Measurements from ENCODE around the gene BCAM.

BCAM gene

DNA sequence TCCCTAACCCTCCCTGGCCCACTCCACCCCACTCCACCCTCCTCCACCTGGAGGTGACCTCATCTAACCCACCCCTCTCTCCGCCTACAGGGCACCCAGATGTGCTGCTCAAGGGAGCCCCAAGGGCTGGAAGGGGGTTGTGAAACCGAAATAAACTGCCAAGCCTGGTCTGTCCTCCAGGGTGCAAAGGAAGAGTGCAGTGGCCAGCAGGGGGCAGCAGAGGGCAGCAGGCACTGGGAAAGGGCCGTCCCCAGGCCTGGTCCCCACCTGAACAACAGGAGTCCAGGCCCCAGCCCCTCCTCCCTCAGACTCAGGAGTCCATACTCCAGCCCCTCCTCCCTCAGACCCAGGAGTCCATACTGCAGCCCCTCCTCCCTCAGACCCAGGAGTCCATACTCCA is 8.4 kb upstream of the BCAM start:
- TF ChIP-seq, protein P1, sequence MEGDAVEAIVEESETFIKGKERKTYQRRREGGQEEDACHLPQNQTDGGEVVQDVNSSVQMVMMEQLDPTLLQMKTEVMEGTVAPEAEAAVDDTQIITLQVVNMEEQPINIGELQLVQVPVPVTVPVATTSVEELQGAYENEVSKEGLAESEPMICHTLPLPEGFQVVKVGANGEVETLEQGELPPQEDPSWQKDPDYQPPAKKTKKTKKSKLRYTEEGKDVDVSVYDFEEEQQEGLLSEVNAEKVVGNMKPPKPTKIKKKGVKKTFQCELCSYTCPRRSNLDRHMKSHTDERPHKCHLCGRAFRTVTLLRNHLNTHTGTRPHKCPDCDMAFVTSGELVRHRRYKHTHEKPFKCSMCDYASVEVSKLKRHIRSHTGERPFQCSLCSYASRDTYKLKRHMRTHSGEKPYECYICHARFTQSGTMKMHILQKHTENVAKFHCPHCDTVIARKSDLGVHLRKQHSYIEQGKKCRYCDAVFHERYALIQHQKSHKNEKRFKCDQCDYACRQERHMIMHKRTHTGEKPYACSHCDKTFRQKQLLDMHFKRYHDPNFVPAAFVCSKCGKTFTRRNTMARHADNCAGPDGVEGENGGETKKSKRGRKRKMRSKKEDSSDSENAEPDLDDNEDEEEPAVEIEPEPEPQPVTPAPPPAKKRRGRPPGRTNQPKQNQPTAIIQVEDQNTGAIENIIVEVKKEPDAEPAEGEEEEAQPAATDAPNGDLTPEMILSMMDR (conservative IDR thresholded peaks at IDR 0.05; ENCODE audit: low read depth), result peak; percentile 74
- CTCF ChIA-PET, result no interaction called here
- peak; percentile 79 for DNase-seq (ENCODE audit: low spot score)
- POLR2A ChIA-PET (ENCODE audit: low non-redundant PET), result no interaction called here
- H3K27ac ChIP-seq, result peak overlapping the region; percentile 60

DNA sequence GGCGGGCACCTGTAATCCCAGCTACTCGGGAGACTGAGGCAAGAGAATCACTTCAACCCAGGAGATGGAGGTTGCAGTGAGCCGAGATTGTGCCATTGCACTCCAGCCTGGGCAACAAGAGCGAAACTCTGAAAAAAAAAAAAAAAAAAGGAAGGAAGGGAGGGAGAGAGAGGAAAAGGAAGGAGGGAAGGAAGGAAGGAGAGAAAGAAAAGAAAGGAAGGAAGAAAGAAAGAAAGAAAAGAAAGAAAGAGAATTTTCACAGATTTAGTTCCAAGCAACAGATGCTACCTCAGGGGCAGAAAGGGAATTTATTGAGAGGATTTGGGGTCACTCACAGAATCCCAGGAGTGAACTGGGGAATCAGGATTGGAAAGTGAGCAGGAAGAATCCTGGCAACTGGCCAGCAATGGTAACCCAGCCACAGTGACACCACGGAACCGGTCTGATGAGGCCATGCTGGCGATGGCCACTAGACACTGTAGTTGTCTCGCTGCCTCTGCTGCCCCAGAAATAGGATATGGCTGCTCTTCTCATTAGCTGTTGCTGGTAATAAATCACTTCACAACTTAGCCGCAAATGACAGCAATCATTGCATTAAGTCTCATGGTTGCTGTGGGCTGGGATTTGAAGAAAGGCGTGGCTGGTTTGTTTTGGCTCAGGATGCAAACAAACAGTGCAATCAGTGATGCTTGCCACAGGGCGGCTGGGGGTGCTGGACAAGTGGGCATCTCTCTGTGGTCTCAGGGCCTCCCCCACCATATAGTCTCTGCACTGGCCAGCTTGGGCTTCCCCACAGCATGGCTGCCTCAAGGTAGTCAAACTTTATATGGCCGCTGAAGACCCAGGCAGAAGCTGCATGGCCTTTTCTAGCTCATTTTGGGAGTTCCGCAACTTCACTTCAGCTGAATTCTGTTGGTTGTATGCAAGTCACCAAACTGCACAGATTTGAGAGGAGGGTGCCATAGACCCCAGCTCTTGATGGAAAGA is 5.2 kb upstream of the BCAM start:
- TF ChIP-seq, protein P1 (conservative IDR thresholded peaks at IDR 0.05; ENCODE audit: low read depth), result no peak
- ChIA-PET CTCF (interaction anchor here (0.5 to 1.9 kb wide), 5 partner anchors 20 to 1057 kb away, joined by 3 to 7 read pairs (median 3); no protein-coding TSS in a partner anchor), POLR2A (ENCODE audit: low non-redundant PET) (no interaction called here)
- peak; percentile 23 for DNase-seq (ENCODE audit: low spot score)
- no peak overlapping the region for H3K27ac ChIP-seq

DNA sequence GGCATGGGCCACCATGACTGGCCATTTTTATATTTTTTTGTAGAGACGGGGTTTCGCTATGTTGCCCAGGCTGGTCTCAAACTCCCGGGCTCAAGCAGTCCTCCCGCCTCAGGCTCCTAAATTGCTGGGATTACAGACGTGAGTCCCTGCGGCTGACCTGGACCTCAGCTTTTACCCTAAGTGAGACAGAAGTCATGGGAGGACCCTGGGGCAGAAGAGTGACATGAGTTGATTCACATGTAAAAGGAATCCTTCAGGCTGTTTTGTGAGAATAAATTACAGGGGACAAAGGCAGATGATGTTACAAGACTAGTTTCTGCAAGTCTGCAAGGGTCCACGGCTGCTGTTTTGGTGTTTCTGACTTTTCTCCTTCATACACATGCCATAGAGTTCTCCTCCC is 2.6 kb upstream of the BCAM start:
- TF ChIP-seq, protein P1 (conservative IDR thresholded peaks at IDR 0.05; ENCODE audit: low read depth), result no peak
- H3K27ac ChIP-seq, result peak overlapping the region; percentile 95
- CTCF ChIA-PET, result interaction anchor here (0.6 to 1.4 kb wide), 3 partner anchors 17 to 38 kb away, joined by 3 to 6 read pairs (median 3); no protein-coding TSS in a partner anchor
- no peak for DNase-seq (ENCODE audit: low spot score)
- POLR2A ChIA-PET (ENCODE audit: low non-redundant PET), result no interaction called here

DNA sequence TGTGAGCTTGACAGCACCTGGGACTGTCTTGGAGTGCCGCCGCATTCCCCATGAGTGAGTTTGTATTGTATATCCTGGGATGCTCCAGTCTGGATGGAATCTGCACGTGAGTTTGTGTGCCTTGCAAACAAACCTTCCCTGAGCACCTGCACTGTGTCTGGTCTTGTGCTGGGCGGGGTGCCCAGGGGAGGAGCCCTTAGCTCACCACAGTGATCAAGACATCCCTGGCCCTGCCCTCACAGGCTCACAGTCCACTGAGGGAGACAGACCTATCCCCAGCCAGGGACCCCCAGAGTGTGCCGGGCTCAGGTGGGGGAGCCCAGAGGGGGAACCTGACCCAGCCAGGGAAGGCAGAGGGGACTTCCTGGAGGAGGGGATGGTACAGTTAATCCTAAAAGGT is 1.7 kb upstream of the BCAM start:
- DNase-seq (ENCODE audit: low spot score), result peak; percentile 88
- ChIA-PET POLR2A (ENCODE audit: low non-redundant PET) (no interaction called here), CTCF (interaction anchor here (0.6 to 2.3 kb wide), 5 partner anchors 29 to 273 kb away, joined by 3 to 7 read pairs (median 3); partner anchors contain the start of gene CBLC)
- H3K27ac ChIP-seq, result peak overlapping the region; percentile 95
- TF ChIP-seq, protein P1 (conservative IDR thresholded peaks at IDR 0.05; ENCODE audit: low read depth), result no peak

DNA sequence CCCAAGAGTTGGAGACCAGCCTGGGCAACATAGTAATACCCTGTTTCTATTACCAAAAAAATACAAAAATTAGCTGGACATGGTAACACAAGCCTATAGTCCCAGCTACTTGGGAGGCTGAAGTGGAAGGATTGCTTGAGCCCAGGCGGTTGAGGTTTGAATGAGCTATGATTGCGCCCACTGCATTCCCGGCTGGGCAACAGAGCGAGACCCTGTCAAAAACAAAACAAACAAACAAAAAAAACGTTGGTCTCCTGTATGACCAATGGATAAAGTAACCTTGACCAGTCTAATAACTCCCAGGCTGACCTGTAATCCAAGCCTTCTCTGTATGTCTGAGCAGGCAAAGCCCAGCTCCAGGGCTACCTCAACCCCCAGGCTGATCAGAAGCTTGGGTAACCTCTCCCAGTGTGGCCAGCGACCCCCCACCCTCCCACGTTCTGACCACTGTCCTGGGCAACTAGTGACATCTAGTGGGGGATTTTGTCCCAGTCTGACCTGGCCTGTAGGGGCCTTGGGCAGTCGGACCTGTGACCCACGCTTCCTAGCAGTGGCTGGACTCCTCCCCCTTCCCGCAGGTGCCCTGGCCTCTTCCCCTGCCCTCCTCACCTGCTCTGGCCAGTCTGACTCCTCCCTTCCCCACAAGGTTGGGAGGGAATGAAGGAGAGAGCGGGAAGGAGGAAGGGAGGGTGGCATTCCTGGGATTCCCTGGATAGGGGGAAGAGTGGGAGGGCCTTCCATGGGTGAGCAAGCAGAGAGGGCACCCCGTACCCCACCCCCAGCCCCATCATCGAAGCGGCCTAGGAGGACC is 1.0 kb upstream of the BCAM start:
- DNase-seq (ENCODE audit: low spot score), result peak; percentile 83
- TF ChIP-seq, protein P1 (conservative IDR thresholded peaks at IDR 0.05; ENCODE audit: low read depth), result peak; percentile 51
- CTCF ChIA-PET, result interaction anchor here (0.6 to 2.3 kb wide), 4 partner anchors 30 to 274 kb away, joined by 3 to 7 read pairs (median 4); partner anchors contain the start of gene CBLC
- peak overlapping the region; percentile 95 for H3K27ac ChIP-seq
- POLR2A ChIA-PET (ENCODE audit: low non-redundant PET), result no interaction called here
